K562 (cell line): Measurements from ENCODE around the gene WEE1. TPM values are rescaled to one million over a fixed set of nuclear protein-coding genes. Genes with fewer than 3 reads are reported as not detected.

ENCODE experiments used
- CCNT2 ChIP-seq: IDR thresholded peaks from 2 replicates; pipeline ENCODE4 v1.6.1; 2011; ENCODE audit warnings: borderline replicate concordance, low read depth, mild to moderate bottlenecking, moderate library complexity, mixed read lengths, low read length; ENCODE audit not compliant: insufficient read length; ENCODE audit errors: extremely low read depth
- DEAF1 ChIP-seq: fragments of 450-650 bp; formaldehyde crosslinking; IDR thresholded peaks from 2 replicates; pipeline ENCODE4 v1.4.0; 2020; ENCODE audit warnings: mild to moderate bottlenecking, moderate library complexity
- EP400 ChIP-seq: fragments of 450-650 bp; IDR thresholded peaks from 2 replicates; pipeline ENCODE4 v1.6.1; 2017; ENCODE audit warnings: antibody characterized with exemption, mild to moderate bottlenecking, moderate library complexity
- HDAC6 ChIP-seq: IDR thresholded peaks from 2 replicates; pipeline ENCODE4 v1.6.1; 2012; ENCODE audit warnings: low read depth, mild to moderate bottlenecking, control low read depth, inconsistent platforms, low read length, moderate library complexity
- HEY1 ChIP-seq: fragments of 250-450 bp; sonication (Bioruptor Pico); IDR thresholded peaks from 2 replicates; pipeline ENCODE4 v1.5.0; 2020; ENCODE audit warnings: mild to moderate bottlenecking, moderate library complexity, borderline replicate concordance
- KDM5B ChIP-seq: fragments of 200-600 bp; sonication (generic); IDR thresholded peaks from 2 replicates; pipeline ENCODE4 v1.6.1; 2012; ENCODE audit warnings: low read depth, mild to moderate bottlenecking, moderate library complexity, low read length, control low read depth, inconsistent platforms; ENCODE audit not compliant: insufficient replicate concordance
- LCOR ChIP-seq: sonication (generic); formaldehyde crosslinking; IDR thresholded peaks from 2 replicates; pipeline ENCODE4 v1.8.0; 2022; ENCODE audit warnings: mild to moderate bottlenecking, missing genetic modification reagents
- MBD2 ChIP-seq: sonication (generic); IDR thresholded peaks from 2 replicates; pipeline ENCODE4 v1.6.1; 2016; ENCODE audit warnings: low read depth, borderline replicate concordance
- NCOA1 ChIP-seq: fragments of 450-650 bp; IDR thresholded peaks from 2 replicates; pipeline ENCODE4 v1.6.1; 2016; ENCODE audit warnings: low read depth
- RBFOX2 ChIP-seq: fragments of 200-400 bp; formaldehyde crosslinking; IDR thresholded peaks from 2 replicates; pipeline ENCODE4 v1.6.1; 2017; ENCODE audit warnings: low read depth, mild to moderate bottlenecking, low read length, moderate library complexity
- RNF2 ChIP-seq: sonication (generic); IDR thresholded peaks from 2 replicates; pipeline ENCODE4 v1.6.1; 2016
- SP1 ChIP-seq: sonication (generic); formaldehyde crosslinking; IDR thresholded peaks from 2 replicates; pipeline ENCODE4 v1.8.1; 2022; ENCODE audit warnings: mild to moderate bottlenecking, missing genetic modification reagents
- TCF7L2 ChIP-seq: fragments of 150-350 bp; IDR thresholded peaks from 2 replicates; pipeline ENCODE4 v1.6.1; 2016; ENCODE audit warnings: low read depth, mild to moderate bottlenecking, low read length, moderate library complexity
- TOE1 ChIP-seq, 2 experiments: fragments of 450-650 bp in 1 of 2; sonication (generic) in 1 of 2; formaldehyde crosslinking in 1 of 2; IDR thresholded peaks; 2 replicates each; pipeline versions ENCODE4 v1.7.1 to v1.8.0; 2016 to 2022; ENCODE audit warnings: borderline replicate concordance in 2 of 2, mild to moderate bottlenecking in 2 of 2, antibody characterized with exemption in 1 of 2, inconsistent platforms in 1 of 2, low read depth in 1 of 2, missing genetic modification reagents in 1 of 2, moderate library complexity in 1 of 2
- USF1 ChIP-seq: sonication (generic); formaldehyde crosslinking; IDR thresholded peaks from 2 replicates; pipeline ENCODE4 v1.9.0; 2022; ENCODE audit warnings: mild to moderate bottlenecking, missing genetic modification reagents
- ZFPM2 ChIP-seq: fragments of 250-450 bp; sonication (Bioruptor Pico); IDR thresholded peaks from 2 replicates; pipeline ENCODE4 v1.5.1; 2022; ENCODE audit warnings: mild to moderate bottlenecking
- ZFX ChIP-seq: sonication (generic); formaldehyde crosslinking; IDR thresholded peaks from 2 replicates; pipeline ENCODE4 v1.8.0; 2022; ENCODE audit warnings: mild to moderate bottlenecking, missing genetic modification reagents, moderate library complexity
- ZNF696 ChIP-seq: fragments of 250-450 bp; sonication (Bioruptor Pico); conservative IDR thresholded peaks from 2 replicates; pipeline ENCODE4 v1.4.0; 2020; ENCODE audit warnings: mild to moderate bottlenecking, moderate library complexity
- polyA plus RNA-seq, 8 experiments: library from polyadenylated mRNA; depleted of rRNA in 4 of 8; stranded (reverse) in 5 of 8; unstranded in 3 of 8; fragments of >200 nt; fragmentation: Nextera tagmentation in 2 of 8; fragmentation: Illumina TruSeq in 1 of 8; extraction: Ambion mirVana in 2 of 8; extraction: Trizol in 1 of 8; gene quantifications; 2 replicates each; pipeline versions ENCODE4 v1.2.1 to v1.2.3, GENCODE V29; 2011 to 2014; ENCODE audit warnings: inconsistent platforms in 1 of 8, missing spikeins in 1 of 8
- total RNA-seq, 7 experiments: library from RNA; depleted of rRNA in 6 of 7; stranded (reverse); fragments of >200 nt in 6 of 7; fragmentation: Illumina TruSeq in 2 of 7; extraction: Trizol in 2 of 7; gene quantifications; 2 replicates each; pipeline versions ENCODE4 v1.2.1 to v1.2.3, GENCODE V29; 2011 to 2021; ENCODE audit warnings: low replicate concordance in 1 of 7
- TF ChIP-seq, protein P1 (sequence below): fragments of 250-450 bp; sonication (Bioruptor Pico); IDR thresholded peaks from 2 replicates; pipeline ENCODE4 v1.5.0; 2020; ENCODE audit warnings: mild to moderate bottlenecking, borderline replicate concordance
- TF ChIP-seq, protein P2 (sequence below): fragments of 250-450 bp; sonication (Bioruptor Pico); IDR thresholded peaks from 2 replicates; pipeline ENCODE4 v1.4.0; 2020; ENCODE audit warnings: borderline replicate concordance

Gene WEE1
- total and polyA plus RNA-seq, 9 of the 15 experiments (the other 6 are each of a cell fraction or from before 2014, with no cell fraction given): 21.9 to 99.0 (median 67.4) TPM

DNA sequence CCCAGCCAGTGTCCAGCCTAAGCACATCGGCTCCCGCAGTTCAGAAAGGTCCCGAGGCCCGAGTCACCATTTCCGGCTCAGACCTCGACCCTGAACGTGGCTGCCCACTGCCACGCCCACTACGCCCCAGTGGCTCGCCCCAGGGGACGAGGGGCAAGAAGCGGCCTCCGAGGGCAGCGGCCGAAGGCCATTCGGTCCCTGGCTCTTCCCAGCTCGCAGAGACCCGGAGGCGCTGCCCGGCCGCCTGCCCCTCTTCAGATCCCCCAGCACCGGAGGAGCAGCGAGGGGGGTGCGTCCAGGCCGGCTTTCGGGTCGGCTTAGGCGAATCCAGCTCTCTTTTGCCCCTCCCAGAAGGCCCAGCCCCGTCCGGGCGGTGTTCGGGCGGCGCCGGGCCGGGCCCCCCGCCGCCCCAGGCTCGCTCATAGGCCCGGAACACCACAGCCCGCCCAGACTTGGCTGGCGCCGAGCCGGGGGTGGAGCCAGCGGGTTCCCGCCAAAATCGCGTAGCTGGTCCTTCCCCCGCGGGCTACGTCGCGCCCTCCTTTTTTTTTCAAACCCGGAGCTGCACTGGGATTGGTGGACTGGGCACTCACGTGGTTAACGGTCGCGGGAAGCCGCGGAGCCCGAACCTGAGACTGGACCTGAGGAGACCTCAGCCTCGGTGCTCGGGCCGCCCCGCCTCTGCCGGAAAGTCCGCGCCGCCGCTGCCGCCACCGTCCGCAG lies at the start of gene WEE1 (continued):
- peak; percentile 91 for TF ChIP-seq USF1 (CRISPR knock-in tag)
- peak; percentile 48 for TF ChIP-seq KDM5B
- no peak for TF ChIP-seq HDAC6
- TF ChIP-seq CCNT2: peak; percentile 85
- TF ChIP-seq EP400: peak; percentile 93
- no peak for TF ChIP-seq TCF7L2
- peak; percentile 92; the same call in 1 of the 2 replicates for TF ChIP-seq LCOR (CRISPR knock-in tag)
- TF ChIP-seq, protein P1, sequence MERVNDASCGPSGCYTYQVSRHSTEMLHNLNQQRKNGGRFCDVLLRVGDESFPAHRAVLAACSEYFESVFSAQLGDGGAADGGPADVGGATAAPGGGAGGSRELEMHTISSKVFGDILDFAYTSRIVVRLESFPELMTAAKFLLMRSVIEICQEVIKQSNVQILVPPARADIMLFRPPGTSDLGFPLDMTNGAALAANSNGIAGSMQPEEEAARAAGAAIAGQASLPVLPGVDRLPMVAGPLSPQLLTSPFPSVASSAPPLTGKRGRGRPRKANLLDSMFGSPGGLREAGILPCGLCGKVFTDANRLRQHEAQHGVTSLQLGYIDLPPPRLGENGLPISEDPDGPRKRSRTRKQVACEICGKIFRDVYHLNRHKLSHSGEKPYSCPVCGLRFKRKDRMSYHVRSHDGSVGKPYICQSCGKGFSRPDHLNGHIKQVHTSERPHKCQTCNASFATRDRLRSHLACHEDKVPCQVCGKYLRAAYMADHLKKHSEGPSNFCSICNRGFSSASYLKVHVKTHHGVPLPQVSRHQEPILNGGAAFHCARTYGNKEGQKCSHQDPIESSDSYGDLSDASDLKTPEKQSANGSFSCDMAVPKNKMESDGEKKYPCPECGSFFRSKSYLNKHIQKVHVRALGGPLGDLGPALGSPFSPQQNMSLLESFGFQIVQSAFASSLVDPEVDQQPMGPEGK (CRISPR knock-in tag): 0 out of 2 replicates have a peak, but pooled peaks have one; percentile 14
- peak; percentile 90 for TF ChIP-seq SP1 (CRISPR knock-in tag)
- no peak for TF ChIP-seq NCOA1
- TF ChIP-seq MBD2: no peak; the same call in 1 of the 2 replicates
- TF ChIP-seq TOE1 (IDR thresholded peaks at IDR 0.05; ENCODE audit: borderline replicate concordance): peak; percentile 75
- TF ChIP-seq TOE1 (CRISPR knock-in tag; IDR thresholded peaks at IDR 0.05; ENCODE audit: borderline replicate concordance, low read depth): 0 out of 2 replicates have a peak, but pooled peaks have one; percentile 33
- TF ChIP-seq DEAF1: no peak
- peak; percentile 61; the same call in 1 of the 2 replicates for TF ChIP-seq RNF2
- TF ChIP-seq, protein P2, sequence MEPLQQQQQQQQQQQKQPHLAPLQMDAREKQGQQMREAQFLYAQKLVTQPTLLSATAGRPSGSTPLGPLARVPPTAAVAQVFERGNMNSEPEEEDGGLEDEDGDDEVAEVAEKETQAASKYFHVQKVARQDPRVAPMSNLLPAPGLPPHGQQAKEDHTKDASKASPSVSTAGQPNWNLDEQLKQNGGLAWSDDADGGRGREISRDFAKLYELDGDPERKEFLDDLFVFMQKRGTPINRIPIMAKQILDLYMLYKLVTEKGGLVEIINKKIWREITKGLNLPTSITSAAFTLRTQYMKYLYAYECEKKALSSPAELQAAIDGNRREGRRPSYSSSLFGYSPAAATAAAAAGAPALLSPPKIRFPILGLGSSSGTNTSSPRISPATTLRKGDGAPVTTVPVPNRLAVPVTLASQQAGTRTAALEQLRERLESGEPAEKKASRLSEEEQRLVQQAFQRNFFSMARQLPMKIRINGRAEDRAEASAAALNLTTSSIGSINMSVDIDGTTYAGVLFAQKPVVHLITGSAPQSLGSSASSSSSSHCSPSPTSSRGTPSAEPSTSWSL (CRISPR knock-in tag): no peak
- TF ChIP-seq ZFX: peak; percentile 89
- TF ChIP-seq ZFPM2: 0 out of 2 replicates have a peak, but pooled peaks have one; percentile 72
- TF ChIP-seq RBFOX2: peak; percentile 94
- no peak for TF ChIP-seq ZNF696
- TF ChIP-seq HEY1: no peak
